ENCODE data around the gene SYNGR1. TPM values are rescaled to one million over a fixed set of nuclear protein-coding genes. Genes with fewer than 3 reads are reported as not detected.

SYNGR1 gene
- total and polyA plus RNA-seq, 2 of the 8 experiments (the other 6 are each of a cell fraction or from before 2014, with no cell fraction given): 32.5 to 84.7 TPM

- Histone ChIP-seq H3K23ac (ENCODE audit: insufficient read length) (no peak overlapping the region), H3K18ac (ENCODE audit: extremely low read depth, low read length) (no peak overlapping the region), H3K27ac (ENCODE audit: low read depth, low read length) (no peak overlapping the region), H3K9me3 (ENCODE audit: insufficient read depth in 2 of 2, low read depth in 1 of 2, low read length in 1 of 2) (no peaks in the 10 kb centered on the region), H2AFZ (ENCODE audit: low read length) (no peak overlapping the region), H3K9ac (replicated peaks in 1 of 4; ENCODE audit: extremely low read depth in 1 of 4, low read depth in 3 of 4, low read length in 3 of 4) (no peak overlapping the region), H2BK15ac (ENCODE audit: low read length) (no peak overlapping the region), H3K14ac (ENCODE audit: insufficient read length) (no peak overlapping the region), H4K8ac (ENCODE audit: extremely low read depth, insufficient read depth, low read length) (no peak overlapping the region), H3K4me3 (ENCODE audit: extremely low read depth in 1 of 4, insufficient read depth in 2 of 4, low read depth in 3 of 4, low read length in 4 of 4) (no peak overlapping the region), H3K27me3 (replicated peaks in 1 of 4; ENCODE audit: control insufficient read depth in 3 of 4, extremely low read depth in 1 of 4, insufficient read depth in 3 of 4, low read length in 3 of 4) (no peaks in the 10 kb centered on the region), H4K20me1 (replicated peaks in 1 of 2; ENCODE audit: control insufficient read depth in 1 of 2, insufficient read depth in 2 of 2, low read length in 2 of 2) (peaks cover 0 to 3% of the 10 kb centered on the region in 2 experiments), H3K56ac (replicated peaks; ENCODE audit: insufficient read length, low read depth, low read length) (no peak overlapping the region), H2BK12ac (ENCODE audit: low read depth, low read length) (no peak overlapping the region), H3K4me1 (replicated peaks in 1 of 4; ENCODE audit: control insufficient read depth in 3 of 4, insufficient read depth in 4 of 4, low read length in 3 of 4) (peaks cover 8 to 23% (median 17%) of the 10 kb centered on the region in 4 experiments), H4K91ac (replicated peaks; ENCODE audit: insufficient read length, low read length) (no peak overlapping the region), H3K79me1 (ENCODE audit: low read depth, low read length) (no peaks in the 10 kb centered on the region; the same call in 1 of the 2 replicates), H3K36me3 (ENCODE audit: control insufficient read depth in 2 of 4, insufficient read depth in 4 of 4, low read length in 3 of 4) (peaks cover 0 to 11% (median 3%) of the 10 kb centered on the region in 4 experiments; a peak in 4 of 8 replicates), H3K4ac (replicated peaks; ENCODE audit: insufficient read length, low read depth, low read length) (no peak overlapping the region), H2AK5ac (ENCODE audit: low read depth, low read length) (no peak overlapping the region; the same call in 1 of the 2 replicates), H3K23me2 (ENCODE audit: low read depth, low read length) (no peaks in the 10 kb centered on the region; the same call in 1 of the 2 replicates), H3K79me2 (ENCODE audit: control insufficient read depth in 1 of 2, insufficient read depth in 2 of 2, low read length in 2 of 2) (no peaks in the 10 kb centered on the region), H3K4me2 (ENCODE audit: insufficient read depth in 1 of 2, low read depth in 2 of 2, low read length in 2 of 2) (no peak overlapping the region), H2BK120ac (replicated peaks; ENCODE audit: low read depth, low read length) (no peak overlapping the region), H2BK20ac (ENCODE audit: low read length) (0 out of 2 replicates have a peak overlapping the region, but pooled peaks have one; percentile 32), H2BK5ac (ENCODE audit: low read depth, low read length) (no peak overlapping the region), H4K5ac (ENCODE audit: insufficient read length, low read depth, low read length) (no peak overlapping the region)
- ChIA-PET POLR2A (ENCODE audit: partially characterized antibody) (interaction anchor here (5.5 kb wide), 1 partner anchor 114 kb away, joined by 48 read pairs; the partner anchor contains the start of gene RPL3), CTCF (ENCODE audit: partially characterized antibody) (interaction anchor here (1.0 kb wide), 1 partner anchor 142 kb away, joined by 3 read pairs; no protein-coding TSS in a partner anchor)
- no peak for FAIRE-seq
- TF ChIP-seq SRF (IDR thresholded peaks at IDR 0.05; ENCODE audit: low read depth, low read length) (no peak), RFX5 (IDR thresholded peaks at IDR 0.05; ENCODE audit: borderline replicate concordance, low read depth, low read length) (no peak), SIRT6 (IDR thresholded peaks at IDR 0.05; ENCODE audit: low read length) (no peak), HDAC6 (IDR thresholded peaks at IDR 0.05; ENCODE audit: low read depth, low read length) (no peak), BCL11A (IDR thresholded peaks at IDR 0.05; ENCODE audit: low read depth in 2 of 2, low read length in 2 of 2) (no peak)
- DNase-seq (ENCODE audit: low read depth in 1 of 2, low spot score in 2 of 2): no peak
- WGBS, 2 experiments (ENCODE audit: extremely low coverage in 1 of 2, insufficient coverage in 1 of 2, insufficient read length in 1 of 2, insufficient replicate concordance in 2 of 2, low coverage in 1 of 2, low lambda C conversion rate in 2 of 2, missing lambda C conversion rate in 1 of 2): 83% methylated on average over 8 of the region's 8 CpGs; no CpG with 5 or more reads in 1 of the 2 experiments
Measured at GRCh38 chr22:39431821-39432251, 82.0 kb downstream of the SYNGR1 start.
